Nephron progenitor cell (in vitro differentiated cells): ENCODE data around the gene KLC1.

Source experiments
- DNase-seq: peaks from one replicate; pipeline ENCODE4 v3.0.0; 2021
- H3K27ac Mint-ChIP-seq: 2 replicates; pipeline ENCODE4 v1.8.0; 2021; ENCODE audit warnings: mild to moderate bottlenecking, moderate library complexity, mixed read lengths
- H3K27me3 Mint-ChIP-seq: 2 replicates; pipeline ENCODE4 v1.8.0; 2021; ENCODE audit warnings: mild to moderate bottlenecking, low read depth, mixed read lengths; ENCODE audit not compliant: poor library complexity
- H3K36me3 Mint-ChIP-seq: 2 replicates; pipeline ENCODE4 v1.8.0; 2021; ENCODE audit warnings: low read depth, mixed read lengths
- H3K4me1 Mint-ChIP-seq: 2 replicates; pipeline ENCODE4 v1.8.0; 2021; ENCODE audit warnings: mixed read lengths
- H3K4me3 Mint-ChIP-seq: 2 replicates; pipeline ENCODE4 v1.8.0; 2021; ENCODE audit warnings: mild to moderate bottlenecking, moderate library complexity, mixed read lengths
- H3K9me3 Mint-ChIP-seq: 2 replicates; pipeline ENCODE4 v1.8.0; 2021; ENCODE audit warnings: mild to moderate bottlenecking, moderate library complexity, mixed read lengths
- TF ChIP-seq, protein P1 (sequence below): fragments of 200-600 bp; sonication (generic); IDR thresholded peaks from 2 replicates; pipeline ENCODE4 v1.5.0; 2021; ENCODE audit warnings: antibody characterized with exemption

KLC1 gene

DNA sequence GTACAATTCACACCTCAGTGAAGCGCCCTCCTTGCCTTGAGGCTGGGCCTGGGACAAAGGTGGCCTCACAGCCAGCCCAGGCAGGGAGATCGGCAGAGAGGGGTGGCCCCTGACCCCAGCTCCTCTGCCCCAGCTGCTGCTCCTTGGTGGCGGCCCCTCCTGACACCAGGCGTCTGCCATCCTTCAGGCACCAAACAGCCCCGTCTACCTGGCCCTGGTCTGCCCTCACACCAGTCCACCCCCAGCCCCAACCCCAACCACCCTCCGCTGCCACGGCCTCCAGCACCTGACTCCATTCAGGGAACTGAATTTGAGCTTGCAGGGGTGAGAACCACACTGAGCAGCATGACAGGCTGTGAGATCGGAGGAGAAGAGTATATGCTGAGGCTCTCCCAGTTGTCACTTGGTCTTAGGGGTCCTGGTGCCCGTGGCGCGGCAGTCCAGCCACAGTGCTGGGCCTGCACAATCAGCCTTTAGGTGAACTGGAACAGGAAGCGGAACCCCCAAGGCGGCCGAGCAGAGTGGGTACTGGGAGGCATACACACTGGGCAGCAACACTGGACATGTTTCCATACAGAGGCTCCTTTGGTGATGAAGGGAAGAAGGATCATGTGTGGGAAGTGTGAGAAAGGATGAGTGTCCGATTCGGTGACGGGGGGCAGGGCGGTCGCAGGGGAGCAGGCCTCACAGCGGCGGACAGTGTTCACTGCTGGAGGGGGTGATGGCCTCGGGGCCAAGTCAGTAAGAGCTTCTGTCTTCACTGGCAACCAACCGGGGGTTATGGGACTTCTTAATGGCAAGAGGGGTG lies 105.3 kb downstream of the KLC1 start:
- Mint-ChIP-seq H3K4me3 (no peak overlapping the region), H3K27ac (peak overlapping the region; percentile 87), H3K9me3 (no peaks in the 10 kb centered on the region), H3K36me3 (peaks cover 32% of the 10 kb centered on the region), H3K27me3 (peaks cover under 1% of the 10 kb centered on the region), H3K4me1 (peaks cover 14% of the 10 kb centered on the region)
- no peak for DNase-seq
- TF ChIP-seq, protein P1, sequence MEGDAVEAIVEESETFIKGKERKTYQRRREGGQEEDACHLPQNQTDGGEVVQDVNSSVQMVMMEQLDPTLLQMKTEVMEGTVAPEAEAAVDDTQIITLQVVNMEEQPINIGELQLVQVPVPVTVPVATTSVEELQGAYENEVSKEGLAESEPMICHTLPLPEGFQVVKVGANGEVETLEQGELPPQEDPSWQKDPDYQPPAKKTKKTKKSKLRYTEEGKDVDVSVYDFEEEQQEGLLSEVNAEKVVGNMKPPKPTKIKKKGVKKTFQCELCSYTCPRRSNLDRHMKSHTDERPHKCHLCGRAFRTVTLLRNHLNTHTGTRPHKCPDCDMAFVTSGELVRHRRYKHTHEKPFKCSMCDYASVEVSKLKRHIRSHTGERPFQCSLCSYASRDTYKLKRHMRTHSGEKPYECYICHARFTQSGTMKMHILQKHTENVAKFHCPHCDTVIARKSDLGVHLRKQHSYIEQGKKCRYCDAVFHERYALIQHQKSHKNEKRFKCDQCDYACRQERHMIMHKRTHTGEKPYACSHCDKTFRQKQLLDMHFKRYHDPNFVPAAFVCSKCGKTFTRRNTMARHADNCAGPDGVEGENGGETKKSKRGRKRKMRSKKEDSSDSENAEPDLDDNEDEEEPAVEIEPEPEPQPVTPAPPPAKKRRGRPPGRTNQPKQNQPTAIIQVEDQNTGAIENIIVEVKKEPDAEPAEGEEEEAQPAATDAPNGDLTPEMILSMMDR, result no peak

DNA sequence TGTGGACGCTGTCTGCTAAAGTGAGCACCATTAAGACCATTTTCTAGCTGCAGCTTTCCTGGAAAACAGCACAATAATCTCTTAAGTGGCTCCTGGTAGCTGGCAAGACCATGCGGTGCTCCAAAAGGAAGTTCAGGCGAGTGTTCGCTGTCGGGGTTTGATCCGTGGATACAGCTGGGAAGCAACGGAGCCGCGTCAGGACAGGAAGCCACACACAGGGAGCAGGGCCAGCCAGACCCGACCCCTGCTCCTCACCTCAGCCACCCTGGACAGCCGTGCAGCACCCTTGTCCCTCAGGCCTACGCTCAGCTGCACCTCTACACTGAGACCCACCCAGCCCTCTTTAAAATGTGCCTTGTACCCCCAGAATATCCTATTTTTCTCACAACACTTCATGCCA lies 106.0 kb downstream of the KLC1 start:
- TF ChIP-seq, protein P1, result no peak
- Mint-ChIP-seq H3K4me3 (no peak overlapping the region), H3K36me3 (peaks cover 33% of the 10 kb centered on the region), H3K27ac (peak overlapping the region; percentile 87), H3K4me1 (peaks cover 14% of the 10 kb centered on the region), H3K9me3 (no peaks in the 10 kb centered on the region), H3K27me3 (peaks cover 3% of the 10 kb centered on the region)
- no peak for DNase-seq

DNA sequence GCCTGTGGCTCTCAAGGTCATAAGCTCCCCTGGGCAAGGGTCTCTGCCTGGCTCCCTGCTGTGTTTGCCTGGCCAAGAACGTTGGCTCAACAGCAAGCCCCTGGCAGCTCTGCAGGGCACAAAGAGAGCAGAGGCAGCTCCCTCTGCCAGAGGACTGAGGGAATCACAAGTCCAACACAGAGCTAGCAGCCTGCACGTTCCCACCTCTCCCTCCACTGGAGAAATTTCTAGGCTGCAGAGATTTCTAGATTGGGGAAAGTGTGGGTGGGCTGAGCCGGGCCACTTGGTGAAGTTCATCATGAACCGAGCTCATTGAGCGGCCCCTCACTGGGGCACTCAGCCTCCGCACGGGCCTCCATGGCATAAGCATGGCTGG lies 106.4 kb downstream of the KLC1 start:
- DNase-seq, result no peak
- no peak overlapping the region for H3K27ac Mint-ChIP-seq
- H3K27me3 Mint-ChIP-seq, result peaks cover 3% of the 10 kb centered on the region
- TF ChIP-seq, protein P1, result no peak
- no peaks in the 10 kb centered on the region for H3K9me3 Mint-ChIP-seq
- H3K4me1 Mint-ChIP-seq, result peaks cover 14% of the 10 kb centered on the region
- H3K4me3 Mint-ChIP-seq, result no peak overlapping the region
- peaks cover 35% of the 10 kb centered on the region for H3K36me3 Mint-ChIP-seq

DNA sequence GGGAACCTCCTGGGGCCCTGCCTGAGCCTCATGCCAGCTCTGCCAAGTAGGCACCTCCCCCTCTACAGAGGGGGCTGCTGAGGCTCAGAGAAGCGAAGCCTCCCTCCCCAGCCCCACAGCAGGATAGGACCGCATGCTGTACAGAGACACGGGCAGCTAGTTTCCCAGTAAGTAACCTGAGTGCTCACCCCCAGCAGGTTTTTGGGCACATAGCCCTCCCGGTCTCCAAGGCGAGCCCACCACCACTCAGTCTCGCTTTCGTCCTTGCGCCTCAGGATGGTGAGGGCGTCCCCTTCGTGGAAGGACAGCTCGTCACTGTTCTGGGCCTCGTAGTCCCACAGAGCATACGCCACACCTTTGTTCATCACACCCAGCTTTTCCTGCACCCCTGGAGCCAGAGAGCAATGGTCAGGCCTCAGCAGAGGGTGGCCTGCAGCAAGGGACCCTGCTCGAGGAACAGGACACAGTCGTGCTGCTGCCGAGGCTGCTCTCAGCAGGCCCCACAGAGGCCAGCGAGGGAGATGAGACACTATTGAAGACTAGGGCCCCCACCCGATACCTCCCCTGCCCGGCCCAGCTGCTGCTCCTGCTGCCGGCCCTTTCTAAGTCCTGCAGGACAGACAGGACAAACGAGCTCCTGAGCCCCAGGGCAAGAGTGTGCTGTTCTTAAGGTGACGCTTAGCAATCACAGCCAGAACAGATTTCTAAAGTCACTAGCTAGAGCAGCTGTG lies 107.0 kb downstream of the KLC1 start:
- Mint-ChIP-seq H3K4me1 (peaks cover 14% of the 10 kb centered on the region), H3K27me3 (peaks cover 3% of the 10 kb centered on the region), H3K4me3 (no peak overlapping the region), H3K9me3 (no peaks in the 10 kb centered on the region), H3K36me3 (peaks cover 39% of the 10 kb centered on the region), H3K27ac (peak overlapping the region; percentile 77)
- no peak for DNase-seq
- TF ChIP-seq, protein P1, result no peak

DNA sequence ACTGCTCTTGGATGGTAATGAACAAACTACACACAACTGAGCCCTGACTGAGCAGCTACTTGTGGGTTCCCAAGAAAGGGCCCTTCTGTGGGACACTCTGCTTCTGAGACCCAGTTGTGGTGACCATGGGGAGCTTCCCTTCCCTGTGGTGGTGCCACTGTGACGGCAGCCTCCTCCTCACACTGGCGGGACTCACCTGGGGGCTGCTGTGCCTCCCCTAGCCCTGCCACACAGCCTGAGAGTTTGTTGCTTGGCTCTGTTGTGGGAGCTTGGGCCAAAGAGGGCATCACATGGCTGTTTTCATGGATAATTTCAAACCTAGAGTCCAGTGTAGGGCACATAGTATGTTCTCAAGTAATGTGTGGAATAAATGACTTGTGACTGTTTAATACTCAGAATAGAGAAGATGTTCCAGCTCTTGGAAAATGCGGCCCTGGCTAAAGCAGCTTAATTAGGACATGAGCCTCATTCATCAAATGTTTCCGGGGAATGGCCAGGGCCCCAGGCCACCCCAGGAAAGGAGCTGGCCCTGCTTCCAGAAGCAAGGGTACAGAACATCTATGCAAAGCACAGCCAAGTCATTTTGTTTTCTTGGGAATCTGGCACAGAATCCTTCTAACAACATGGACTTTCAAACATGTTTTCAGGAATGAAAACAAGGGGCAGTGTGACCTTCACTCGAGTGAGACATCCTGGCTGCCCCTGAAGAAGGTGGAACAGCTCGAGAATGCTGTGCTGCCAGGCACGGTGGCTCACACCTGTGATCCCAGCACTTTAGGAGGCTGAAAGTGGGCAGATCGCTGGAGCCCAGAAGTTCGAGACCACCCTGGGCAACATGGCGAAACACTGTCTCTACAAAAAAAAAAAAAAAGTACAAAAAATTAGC lies 107.8 kb downstream of the KLC1 start:
- Mint-ChIP-seq H3K27ac (no peak overlapping the region), H3K27me3 (peaks cover 3% of the 10 kb centered on the region), H3K9me3 (no peaks in the 10 kb centered on the region), H3K4me1 (peaks cover 14% of the 10 kb centered on the region), H3K4me3 (no peak overlapping the region), H3K36me3 (peaks cover 46% of the 10 kb centered on the region)
- TF ChIP-seq, protein P1, result no peak
- DNase-seq, result no peak
